NCI-H128 (cell line): ENCODE results near the gene ZSWIM3.

Source experiments
- DNase-seq: peaks from one replicate; lab custom pipeline; 2025; ENCODE audit not compliant: unreplicated experiment; lab: John Stamatoyannopoulos, UW

Gene ZSWIM3

GRCh38 chr20:45927071-45927878 lies 69.9 kb downstream of the ZSWIM3 start:
- no peak for DNase-seq
